NCI-H1048 (cell line): Measurements from ENCODE around the gene ZFP28.

Experiments
- DNase-seq: peaks from one replicate; lab custom pipeline; 2025; lab: John Stamatoyannopoulos, UW

Gene ZFP28

DNA sequence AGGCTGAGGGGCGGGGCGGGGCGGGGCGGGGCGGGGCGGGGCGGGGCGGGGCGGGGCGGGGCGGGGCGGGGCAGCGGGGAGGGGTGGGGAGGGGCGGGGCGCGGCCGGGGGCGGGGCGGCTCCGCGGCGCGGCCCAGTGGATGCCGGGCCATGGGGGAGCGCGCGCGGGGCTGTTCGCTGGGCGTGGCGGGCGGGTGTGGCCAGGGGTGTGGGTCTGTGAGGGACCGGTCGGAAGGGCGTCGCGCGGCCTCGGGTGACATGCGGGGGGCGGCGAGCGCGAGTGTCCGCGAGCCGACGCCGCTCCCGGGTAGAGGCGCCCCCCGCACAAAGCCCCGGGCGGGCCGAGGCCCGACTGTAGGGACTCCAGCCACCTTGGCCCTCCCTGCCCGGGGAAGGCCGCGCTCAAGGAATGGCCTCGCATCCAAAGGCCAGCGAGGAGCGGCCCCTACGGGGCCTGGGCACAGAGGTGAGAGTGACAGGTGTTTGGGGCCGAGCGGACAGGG lies at the start of gene ZFP28:
Gene ZFP28, plus strand, starts transcription at position 188 of the 503 bp plus-strand sequence. Its CDS starts 71 bp downstream, at position 259.
- DNase-seq = no peak

DNA sequence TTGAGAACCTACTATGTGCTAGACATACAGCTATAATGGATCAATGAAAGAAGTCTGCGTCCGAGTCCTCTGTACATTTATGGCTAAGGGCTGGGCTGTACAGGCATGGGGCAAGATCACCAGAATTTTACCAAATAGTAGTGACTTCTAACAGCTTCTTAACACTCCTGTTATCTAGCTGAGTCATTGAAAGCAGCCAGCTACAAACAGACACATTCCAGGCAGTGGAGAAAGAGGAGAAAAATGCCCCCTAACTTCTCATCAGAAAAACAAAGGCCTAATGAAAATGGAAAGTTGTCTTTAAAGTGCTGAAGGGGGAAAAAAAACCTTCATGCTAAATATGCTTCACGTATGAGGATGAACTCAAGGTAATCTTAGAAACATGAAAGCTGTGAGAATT lies 47.3 kb upstream of the ZFP28 start:
- no peak for DNase-seq

DNA sequence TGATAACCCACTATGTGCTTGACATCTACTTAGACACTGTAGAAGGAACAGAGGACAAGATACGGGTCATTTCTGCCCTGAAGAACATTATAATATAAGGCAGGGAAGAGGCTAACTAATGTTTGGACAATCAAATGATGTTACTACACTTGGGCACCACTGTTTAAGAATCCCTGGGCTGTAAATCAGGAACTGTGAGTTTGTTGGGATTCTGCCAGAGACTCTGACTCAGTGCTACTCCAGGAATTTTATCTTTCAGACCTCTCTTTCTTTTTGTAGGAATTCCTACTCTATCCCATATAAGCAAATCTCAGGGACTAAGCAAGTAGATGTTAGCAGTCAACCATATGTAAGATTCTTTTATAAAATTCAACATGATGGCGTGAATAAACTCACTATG lies 34.2 kb upstream of the ZFP28 start:
- no peak for DNase-seq

DNA sequence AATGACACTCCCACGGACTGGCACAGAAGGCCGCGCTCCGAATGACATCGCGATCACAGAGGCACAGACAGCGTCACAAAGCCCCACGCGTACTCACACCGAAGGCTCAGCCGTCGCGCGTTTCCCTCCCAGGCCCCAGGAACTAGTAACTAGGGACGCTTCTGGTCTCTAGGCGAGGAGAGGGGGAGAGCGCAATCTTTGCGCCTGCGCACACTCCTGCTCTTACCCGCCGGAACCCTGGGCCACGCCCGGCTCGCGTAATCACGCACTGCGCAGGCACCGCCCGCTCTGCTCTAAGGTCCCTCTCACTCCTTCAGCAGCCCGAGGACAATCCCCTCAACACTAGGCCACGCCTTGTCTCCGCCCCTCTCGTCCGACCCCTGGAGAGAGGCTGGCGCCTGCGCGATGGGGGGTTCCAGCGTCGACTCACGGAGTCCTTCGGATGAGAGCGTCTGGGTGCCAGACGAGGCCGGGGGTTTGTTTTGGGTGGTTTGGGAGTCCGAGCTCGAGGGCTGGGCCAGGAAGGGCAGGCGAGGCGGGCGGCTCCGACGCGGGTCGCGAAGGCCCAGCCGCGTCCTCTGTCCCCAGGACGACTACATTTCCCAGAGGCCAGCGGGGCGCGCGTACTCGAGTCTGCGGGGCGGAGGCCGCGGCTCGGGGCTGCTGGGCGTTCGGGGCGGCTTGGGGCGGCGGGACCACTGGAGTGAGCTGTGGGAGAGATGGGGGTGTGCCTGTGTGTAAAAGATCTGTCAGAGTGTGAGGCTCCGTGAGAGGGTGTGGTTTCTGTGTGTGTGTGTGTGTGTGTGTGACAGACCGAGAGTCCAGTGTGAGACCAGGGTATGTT lies 31.1 kb upstream of the ZFP28 start, which contains the start of gene ZNF471:
Gene ZNF471, plus strand, starts transcription at position 410 of the 844 bp plus-strand sequence. CDS start 3,717 bp downstream, outside the sequence.
- DNase-seq = peak; percentile 76

DNA sequence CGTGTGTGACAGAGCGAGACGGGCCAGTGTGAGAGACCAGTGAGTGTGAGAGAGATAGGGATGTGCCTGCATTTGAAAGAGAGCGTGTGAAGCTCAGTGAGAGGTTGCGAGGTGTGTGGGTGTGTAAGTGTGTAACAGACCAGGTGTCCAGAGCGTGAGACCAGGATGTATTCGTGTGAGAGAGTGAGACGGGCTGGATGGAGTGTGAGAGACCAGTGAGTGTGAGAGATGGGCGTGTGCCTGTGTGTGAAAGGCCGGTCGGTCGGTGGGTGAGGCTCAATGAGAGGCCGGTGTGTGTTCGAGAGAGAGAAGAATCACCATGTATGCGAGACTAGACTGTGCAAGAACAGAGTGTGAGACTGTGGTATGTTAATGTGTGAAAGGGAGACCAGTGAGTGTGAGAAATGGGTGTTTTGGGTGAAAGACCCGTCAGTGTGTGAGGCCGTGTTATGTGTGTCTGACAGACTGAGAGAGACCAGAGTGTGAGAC lies 30.4 kb upstream of the ZFP28 start:
- DNase-seq = no peak

DNA sequence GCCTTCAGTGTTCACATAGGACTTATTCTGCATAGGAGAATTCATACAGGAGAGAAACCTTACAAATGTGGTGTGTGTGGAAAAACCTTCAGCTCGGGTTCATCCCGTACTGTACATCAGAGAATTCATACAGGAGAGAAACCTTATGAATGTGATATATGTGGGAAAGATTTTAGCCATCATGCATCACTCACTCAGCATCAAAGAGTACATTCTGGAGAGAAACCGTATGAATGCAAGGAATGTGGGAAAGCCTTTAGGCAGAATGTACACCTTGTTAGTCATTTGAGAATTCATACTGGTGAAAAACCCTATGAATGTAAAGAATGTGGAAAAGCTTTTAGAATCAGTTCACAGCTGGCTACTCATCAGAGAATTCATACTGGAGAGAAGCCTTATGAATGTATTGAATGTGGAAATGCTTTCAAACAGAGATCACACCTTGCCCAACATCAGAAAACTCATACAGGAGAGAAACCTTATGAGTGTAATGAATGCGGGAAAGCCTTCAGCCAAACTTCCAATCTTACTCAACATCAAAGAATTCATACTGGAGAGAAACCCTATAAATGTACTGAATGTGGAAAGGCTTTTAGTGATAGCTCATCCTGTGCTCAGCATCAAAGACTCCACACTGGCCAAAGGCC lies 13.4 kb upstream of the ZFP28 start:
- DNase-seq = no peak

DNA sequence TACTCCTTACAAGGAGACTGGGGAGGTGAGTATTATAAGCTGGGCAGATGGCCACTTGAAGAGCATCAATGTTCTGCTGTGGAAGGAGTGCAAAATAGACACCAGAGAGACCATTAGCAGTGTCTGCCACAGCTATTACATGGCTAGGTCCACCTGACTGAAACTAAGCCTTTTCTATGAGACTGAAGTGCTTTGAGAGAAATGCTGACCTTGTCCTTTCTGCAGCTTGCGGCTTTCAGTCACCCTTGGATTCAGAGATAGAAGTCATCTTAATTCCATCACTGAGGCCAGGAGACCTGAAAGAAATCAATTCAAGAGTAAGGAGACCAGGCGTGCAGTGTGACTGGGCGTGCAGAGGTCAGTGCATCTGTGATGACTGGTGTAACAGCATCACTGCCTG lies 1.3 kb upstream of the ZFP28 start:
- no peak for DNase-seq

DNA sequence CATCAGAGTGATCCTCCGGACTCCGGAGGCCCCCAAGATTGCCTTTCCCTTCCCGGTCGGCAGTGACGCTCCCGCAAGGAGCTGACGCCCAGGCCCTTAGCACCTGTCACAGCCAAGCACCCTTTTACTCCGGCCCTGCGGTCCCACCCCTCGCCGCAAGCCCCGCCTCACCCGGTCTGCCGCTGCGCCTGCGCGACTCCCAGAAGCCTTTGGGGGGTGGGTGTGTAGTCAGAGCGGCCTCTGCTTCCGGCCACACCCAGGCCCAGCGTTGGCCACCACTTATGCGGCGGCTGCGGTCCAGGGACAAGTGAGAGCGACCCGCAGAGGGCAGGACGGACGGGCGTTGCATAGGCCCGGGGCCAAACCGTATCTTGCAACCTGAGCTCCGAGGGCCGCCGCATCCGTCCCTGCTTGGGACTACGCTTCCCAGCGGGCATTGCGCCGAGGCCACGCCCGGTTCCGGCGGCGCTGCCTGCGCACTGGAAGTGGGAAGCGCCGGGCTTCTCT lies 441 bp upstream of the ZFP28 start:
- no peak for DNase-seq

DNA sequence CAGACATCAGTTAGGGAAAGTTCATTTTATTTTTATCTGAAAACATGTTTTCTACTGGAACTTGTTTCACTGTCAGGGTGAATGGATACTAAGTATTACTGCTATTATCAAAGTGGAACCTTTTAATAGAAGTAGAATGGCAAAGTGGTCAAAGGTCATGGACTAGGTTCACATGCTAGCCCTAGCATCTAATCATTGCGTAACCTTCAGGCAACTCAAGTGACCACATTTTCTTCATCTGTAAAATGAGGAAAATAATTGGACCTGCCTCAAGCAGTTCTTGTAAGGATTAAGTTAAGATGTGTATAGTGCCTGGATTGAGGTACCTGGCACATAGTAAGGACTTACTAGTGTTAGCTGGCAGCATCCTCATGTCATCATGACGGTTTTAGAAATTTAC lies 5.0 kb downstream of the ZFP28 start:
- DNase-seq = no peak

DNA sequence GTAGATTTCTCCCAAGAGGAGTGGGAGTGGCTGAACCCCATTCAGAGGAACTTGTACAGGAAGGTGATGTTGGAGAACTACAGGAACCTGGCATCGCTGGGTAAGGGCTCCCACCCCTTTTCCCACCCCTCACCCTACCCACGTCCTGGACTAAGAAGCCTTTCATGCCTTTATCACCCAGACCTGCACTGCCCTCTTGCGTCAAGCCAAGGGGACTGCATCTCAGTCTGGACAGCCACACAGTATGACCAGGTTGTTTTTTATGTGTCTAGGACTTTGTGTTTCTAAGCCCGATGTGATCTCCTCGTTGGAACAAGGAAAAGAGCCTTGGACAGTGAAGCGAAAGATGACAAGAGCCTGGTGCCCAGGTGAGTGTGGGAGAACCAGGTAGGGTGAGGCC lies 8.8 kb downstream of the ZFP28 start:
- no peak for DNase-seq

DNA sequence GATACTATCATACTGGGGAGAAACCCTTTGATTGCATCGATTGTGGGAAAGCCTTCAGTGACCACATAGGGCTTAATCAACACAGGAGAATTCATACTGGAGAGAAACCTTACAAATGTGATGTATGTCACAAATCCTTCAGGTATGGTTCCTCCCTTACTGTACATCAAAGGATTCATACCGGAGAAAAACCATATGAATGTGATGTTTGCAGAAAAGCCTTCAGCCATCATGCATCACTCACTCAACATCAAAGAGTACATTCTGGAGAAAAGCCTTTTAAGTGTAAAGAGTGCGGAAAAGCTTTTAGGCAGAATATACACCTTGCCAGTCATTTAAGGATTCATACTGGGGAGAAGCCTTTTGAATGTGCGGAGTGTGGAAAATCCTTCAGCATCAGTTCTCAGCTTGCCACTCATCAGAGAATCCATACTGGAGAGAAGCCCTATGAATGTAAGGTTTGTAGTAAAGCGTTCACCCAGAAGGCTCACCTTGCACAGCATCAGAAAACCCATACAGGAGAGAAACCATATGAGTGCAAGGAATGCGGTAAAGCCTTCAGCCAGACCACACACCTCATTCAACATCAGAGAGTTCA lies 15.6 kb downstream of the ZFP28 start:
- DNase-seq = no peak

DNA sequence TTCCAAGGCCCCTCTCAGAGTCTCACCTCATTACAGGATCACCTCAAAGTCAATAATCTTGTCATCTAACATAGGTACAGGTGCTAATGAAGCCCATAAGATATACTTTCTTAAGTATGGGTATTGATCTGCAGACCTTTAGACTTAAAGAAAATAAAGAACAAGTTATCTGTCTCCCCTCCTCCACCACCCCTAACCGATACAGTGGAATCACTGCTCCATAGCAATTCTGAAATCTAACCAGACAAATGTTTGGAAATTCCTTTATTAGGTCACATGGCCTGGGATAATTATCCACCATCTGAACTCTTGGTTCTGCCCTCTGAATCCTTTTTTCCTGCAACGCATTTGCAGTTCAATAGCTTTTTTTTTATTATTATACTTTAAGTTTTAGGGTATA lies 24.0 kb downstream of the ZFP28 start:
- no peak for DNase-seq

DNA sequence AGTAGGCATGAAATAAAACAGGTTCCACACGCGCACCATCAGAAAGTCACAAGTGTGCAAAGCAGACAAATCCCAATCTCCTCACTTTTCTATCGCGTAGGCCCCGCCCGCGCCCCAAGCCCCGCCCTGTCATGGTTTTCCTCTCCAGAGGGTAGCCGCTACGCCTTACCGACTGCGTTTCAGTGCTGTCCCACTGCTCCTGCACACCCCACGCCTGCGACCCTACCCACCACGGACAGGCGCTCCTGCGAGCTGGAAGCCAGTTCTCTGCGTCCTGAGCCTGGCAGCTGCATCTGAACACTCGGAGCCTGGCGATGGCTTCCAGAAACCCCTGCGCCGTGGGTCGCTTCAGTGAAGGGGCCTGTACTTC lies 28.1 kb downstream of the ZFP28 start:
- DNase-seq = no peak

DNA sequence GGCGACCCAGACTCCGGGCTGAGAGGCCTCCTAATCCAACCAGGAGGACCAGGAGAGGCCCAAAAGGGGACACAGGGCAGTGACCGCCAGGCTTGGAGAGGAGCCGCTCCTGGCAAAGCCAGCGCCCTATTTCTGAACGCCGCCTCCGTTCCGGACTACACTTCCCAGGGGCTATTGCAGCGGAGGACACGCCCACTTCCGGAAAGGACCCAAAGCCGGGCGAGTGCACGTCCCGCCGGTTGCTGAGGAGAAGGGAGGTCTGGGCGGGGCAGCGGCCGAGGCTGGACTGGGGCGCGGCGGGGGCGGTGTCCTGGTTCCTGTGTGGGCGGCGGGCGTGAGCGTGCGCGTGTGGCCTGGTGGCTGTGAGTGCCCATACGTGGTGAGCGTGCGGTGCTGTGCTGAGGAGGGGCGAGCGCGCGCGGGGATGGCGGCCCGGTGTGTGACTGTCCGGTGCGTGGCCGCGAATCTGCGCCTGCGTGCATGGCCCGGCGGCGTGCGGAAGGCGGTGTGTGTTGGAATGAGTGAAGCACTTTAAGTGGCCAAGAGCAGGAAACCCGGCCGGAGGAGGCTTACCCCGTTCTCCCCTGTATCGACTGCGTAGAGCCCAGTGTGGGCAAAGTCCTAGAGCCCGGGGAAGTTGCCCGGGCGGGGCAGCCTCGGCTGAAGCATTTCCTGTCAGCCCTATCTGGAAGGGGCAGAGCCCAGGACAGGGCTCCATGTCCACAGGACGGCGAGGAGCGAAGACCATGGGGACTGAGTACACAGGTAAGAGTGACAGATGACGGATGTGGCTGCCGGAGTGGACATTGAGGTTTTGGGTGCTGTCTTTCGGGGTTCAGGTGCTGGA lies 28.7 kb downstream of the ZFP28 start, which contains the start of gene ZNF470:
Gene ZNF470, plus strand, starts transcription at position 195 of the 847 bp plus-strand sequence. CDS start 2,844 bp downstream, outside the sequence.
- peak; percentile 46 for DNase-seq

DNA sequence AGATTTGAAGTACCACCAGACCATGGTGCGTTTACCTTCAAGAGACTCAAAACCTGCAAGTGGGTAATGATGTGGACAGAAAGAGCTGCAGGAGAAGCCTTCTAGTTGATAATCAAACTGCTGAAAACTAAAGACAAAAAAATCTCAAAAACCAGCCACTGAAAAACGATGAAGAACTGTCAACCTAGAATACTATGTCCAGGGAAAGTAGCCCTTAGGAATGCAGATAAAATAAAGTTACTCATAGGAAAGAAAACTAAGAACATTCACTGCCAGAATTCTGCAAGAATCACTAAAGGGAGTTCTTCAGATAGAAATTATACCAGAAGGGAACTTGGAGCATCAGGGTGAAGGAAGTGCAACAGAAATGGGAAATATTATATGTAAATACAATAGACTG lies 33.8 kb downstream of the ZFP28 start:
- DNase-seq = no peak

DNA sequence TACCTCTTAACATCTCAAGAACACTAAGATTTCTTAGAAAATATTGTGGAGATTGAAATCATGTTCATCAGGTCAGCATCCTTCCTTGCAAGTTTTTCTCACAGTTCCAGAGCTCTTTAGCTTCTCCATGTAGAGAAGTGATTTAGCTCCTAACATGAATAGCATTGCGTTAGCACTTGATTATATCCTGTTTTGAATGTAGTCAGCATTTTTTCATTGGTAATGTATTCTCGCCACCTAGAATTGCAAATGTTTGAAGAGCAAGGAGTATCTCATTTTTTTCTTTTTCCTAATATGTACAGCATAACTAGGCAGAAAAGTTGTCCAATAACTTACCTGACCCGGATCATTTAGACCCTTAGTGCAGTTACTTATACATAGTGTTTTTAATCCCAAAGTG lies 35.2 kb downstream of the ZFP28 start:
- DNase-seq = no peak

DNA sequence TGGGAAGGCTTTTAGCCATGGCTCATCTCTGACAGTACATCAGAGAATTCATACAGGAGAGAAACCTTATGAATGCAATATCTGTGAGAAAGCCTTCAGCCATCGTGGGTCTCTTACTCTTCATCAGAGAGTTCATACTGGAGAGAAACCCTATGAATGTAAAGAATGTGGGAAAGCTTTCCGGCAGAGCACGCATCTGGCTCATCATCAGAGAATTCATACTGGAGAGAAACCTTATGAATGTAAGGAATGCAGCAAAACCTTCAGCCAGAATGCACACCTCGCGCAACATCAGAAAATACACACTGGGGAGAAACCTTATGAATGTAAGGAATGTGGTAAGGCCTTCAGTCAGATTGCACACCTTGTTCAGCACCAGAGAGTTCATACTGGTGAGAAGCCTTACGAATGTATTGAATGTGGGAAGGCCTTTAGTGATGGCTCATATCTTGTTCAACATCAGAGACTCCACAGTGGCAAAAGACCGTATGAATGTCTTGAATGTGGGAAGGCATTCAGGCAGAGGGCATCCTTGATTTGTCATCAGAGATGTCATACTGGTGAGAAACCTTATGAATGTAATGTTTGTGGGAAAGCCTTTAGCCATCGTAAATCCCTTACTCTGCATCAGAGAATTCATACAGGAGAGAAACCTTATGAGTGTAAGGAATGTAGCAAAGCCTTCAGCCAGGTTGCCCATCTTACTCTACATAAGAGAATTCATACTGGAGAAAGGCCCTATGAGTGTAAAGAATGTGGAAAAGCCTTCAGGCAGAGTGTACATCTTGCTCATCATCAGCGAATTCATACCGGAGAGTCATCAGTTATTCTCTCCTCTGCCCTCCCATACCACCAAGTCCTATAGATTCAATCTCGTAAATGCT lies 39.2 kb downstream of the ZFP28 start:
- DNase-seq = no peak

DNA sequence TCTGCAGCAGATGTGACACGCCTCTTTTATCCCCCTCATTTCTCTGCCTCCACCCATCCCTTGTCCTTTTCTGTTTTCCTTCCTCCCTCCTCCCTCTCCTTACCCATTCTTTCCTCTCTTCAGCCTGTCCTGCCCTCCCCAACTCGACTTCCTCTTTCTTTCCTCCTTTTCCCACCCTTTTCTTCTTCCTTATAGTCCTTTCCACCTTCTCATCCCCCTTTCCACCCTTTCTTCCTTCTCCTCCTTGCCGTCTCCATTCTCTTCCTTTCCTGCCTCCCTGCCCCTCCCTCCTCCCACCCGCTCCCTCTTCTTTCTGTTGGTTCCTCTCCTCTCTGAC lies 55.7 kb downstream of the ZFP28 start:
- no peak for DNase-seq

DNA sequence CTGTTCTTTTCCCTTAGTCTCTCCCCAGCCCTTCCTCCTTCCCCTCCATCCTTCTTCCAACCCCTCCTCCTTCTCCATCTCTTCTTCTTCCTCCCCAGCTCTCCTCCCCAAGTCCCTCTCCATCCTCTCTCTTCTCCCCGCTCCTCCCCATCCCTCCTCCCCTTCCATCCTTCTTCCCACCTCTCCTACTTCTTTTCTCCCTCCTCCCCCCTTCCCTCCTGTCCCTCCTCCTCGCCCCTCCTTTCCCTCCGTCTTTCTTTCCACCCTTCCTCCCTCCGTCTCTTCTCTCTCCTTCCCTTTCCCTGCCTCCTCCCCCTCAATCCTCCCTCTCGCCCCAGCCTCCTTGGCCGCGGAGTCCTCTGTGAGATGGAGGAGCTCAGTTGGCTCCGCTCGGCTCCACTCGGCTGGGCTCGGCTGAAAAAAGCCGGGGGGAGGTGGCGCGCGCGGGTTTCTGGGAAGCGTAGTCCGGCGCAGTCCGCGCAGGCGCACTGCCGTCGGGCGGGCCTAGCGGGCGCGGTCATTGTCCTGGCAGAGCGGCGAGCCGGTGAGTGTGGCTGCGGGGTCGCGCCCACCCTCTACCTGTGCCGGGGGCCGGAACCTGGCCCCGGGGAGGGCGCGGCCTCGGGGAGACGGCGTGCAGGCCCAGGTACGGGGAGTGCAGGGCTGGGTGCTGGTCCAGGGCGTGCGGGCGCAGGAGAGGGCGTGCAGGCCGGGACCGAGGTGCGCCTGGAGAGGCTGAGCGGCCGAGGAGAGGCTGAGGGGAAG lies 56.2 kb downstream of the ZFP28 start, which contains the start of gene ZNF71:
Gene ZNF71, plus strand, starts transcription at position 520 of the 765 bp plus-strand sequence. CDS start 6,257 bp downstream, outside the sequence.
- peak; percentile 68 for DNase-seq

DNA sequence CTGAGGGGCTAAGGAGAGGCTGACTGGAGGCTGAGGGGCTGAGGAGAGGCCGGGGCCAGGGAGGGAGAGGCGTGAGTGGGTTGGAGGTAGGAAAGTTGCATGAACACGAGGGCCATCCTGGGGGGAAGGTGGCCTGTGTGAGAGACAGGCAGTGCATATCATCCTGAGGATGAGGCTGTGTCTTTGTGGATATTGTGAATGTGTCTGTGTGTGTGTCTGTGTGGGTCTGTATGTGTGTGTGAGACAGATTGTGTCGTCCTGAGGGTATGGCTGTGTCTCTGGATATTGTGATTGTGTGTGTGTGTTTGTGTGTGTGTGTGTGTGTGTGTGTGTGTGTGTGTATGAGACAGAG lies 56.8 kb downstream of the ZFP28 start:
- no peak for DNase-seq
